H1 (cell line): Measurements from ENCODE around the gene SHISA9. TPM values are rescaled to one million over a fixed set of nuclear protein-coding genes. Genes with fewer than 3 reads are reported as not detected.

Source experiments
- CTCF ChIA-PET: fragments of 300-600 bp; sonication (Branson Sonifier 250); formaldehyde crosslinking; loops from one replicate; lab custom pipeline; 2021; ENCODE audit not compliant: partially characterized antibody; lab: Charles Lee
- POLR2A ChIA-PET: fragments of 300-600 bp; sonication (Branson Sonifier 250); formaldehyde crosslinking; loops from one replicate; lab custom pipeline; 2021; ENCODE audit warnings: inconsistent platforms; ENCODE audit not compliant: partially characterized antibody; lab: Charles Lee
- DNase-seq, 2 experiments: peaks; one replicate each; pipeline versions ENCODE4 v3.0.0 to v3.0.0-alpha.2; 2010 to 2022; ENCODE audit warnings: low spot score in 2 of 2, low read depth in 1 of 2, mixed read lengths in 1 of 2
- FAIRE-seq: peaks from 2 replicates; lab custom pipeline; 2011; peaks lifted over from hg19 to GRCh38; lab: Jason Lieb, UNC
- H2AFZ ChIP-seq: 2 replicates; pipeline ENCODE4 v1.8.1; 2012; ENCODE audit warnings: low read length, inconsistent platforms
- H2AK5ac ChIP-seq: 2 replicates; pipeline ENCODE4 v1.6.1; 2013; ENCODE audit warnings: low read depth, low read length
- H2BK120ac ChIP-seq: replicated peaks from 2 replicates; pipeline ENCODE3; 2013; ENCODE audit warnings: low read depth, low read length, inconsistent platforms
- H2BK12ac ChIP-seq: 2 replicates; pipeline ENCODE4 v1.6.1; 2013; ENCODE audit warnings: low read depth, low read length
- H2BK15ac ChIP-seq: 2 replicates; pipeline ENCODE4 v1.6.1; 2013; ENCODE audit warnings: low read length
- H2BK20ac ChIP-seq: 2 replicates; pipeline ENCODE4 v1.6.1; 2013; ENCODE audit warnings: low read length
- H2BK5ac ChIP-seq: 2 replicates; pipeline ENCODE4 v1.6.1; 2013; ENCODE audit warnings: low read depth, low read length
- H3K14ac ChIP-seq: 2 replicates; pipeline ENCODE4 v1.6.1; 2013; ENCODE audit warnings: inconsistent platforms; ENCODE audit not compliant: insufficient read length
- H3K18ac ChIP-seq: 2 replicates; pipeline ENCODE4 v1.6.1; 2013; ENCODE audit warnings: low read length; ENCODE audit errors: extremely low read depth
- H3K23ac ChIP-seq: 2 replicates; pipeline ENCODE4 v1.6.1; 2013; ENCODE audit warnings: inconsistent platforms; ENCODE audit not compliant: insufficient read length
- H3K23me2 ChIP-seq: 2 replicates; pipeline ENCODE4 v1.6.1; 2013; ENCODE audit warnings: low read depth, low read length
- H3K27ac ChIP-seq: 2 replicates; pipeline ENCODE4 v1.6.1; 2011; ENCODE audit warnings: low read depth, low read length, inconsistent platforms
- H3K27me3 ChIP-seq, 4 experiments: replicated peaks in 1 of 4; 1 replicate in 1 of 4; 2 replicates in 3 of 4; pipeline versions ENCODE4 v1.6.1 to v1.8.1; 2011 to 2013; ENCODE audit warnings: low read length in 3 of 4, mild to moderate bottlenecking in 3 of 4, inconsistent platforms in 2 of 4, mixed read lengths in 2 of 4, moderate library complexity in 1 of 4; ENCODE audit not compliant: control insufficient read depth in 3 of 4, insufficient read depth in 3 of 4; ENCODE audit errors: extremely low read depth in 1 of 4
- H3K36me3 ChIP-seq, 4 experiments: 2 replicates each; pipeline versions ENCODE4 v1.6.1 to v1.8.1; 2011 to 2013; ENCODE audit warnings: mild to moderate bottlenecking in 4 of 4, low read length in 3 of 4, moderate library complexity in 2 of 4, control low read depth in 1 of 4, inconsistent platforms in 1 of 4; ENCODE audit not compliant: insufficient read depth in 4 of 4, control insufficient read depth in 2 of 4
- H3K4ac ChIP-seq: replicated peaks from 2 replicates; pipeline ENCODE3; 2013; ENCODE audit warnings: low read length, low read depth, mixed read lengths, inconsistent platforms; ENCODE audit not compliant: insufficient read length
- H3K4me1 ChIP-seq, 4 experiments: replicated peaks in 1 of 4; 1 replicate in 1 of 4; 2 replicates in 3 of 4; pipeline versions ENCODE4 v1.6.1 to v1.8.1; 2011 to 2013; ENCODE audit warnings: low read length in 3 of 4, inconsistent platforms in 2 of 4, mixed read lengths in 1 of 4; ENCODE audit not compliant: insufficient read depth in 4 of 4, control insufficient read depth in 3 of 4
- H3K4me2 ChIP-seq, 2 experiments: 2 replicates each; pipeline versions ENCODE4 v1.6.1 to v1.8.1; 2011 to 2013; ENCODE audit warnings: low read depth in 2 of 2, low read length in 2 of 2, control low read depth in 1 of 2, inconsistent platforms in 1 of 2, mild to moderate bottlenecking in 1 of 2; ENCODE audit not compliant: insufficient read depth in 1 of 2
- H3K4me3 ChIP-seq, 4 experiments: fragments of 200-600, 300-600 bp in 1 of 4; sonication (generic), shearing (Covaris generic), sonication (Bioruptor Twin) in 1 of 4; 2 replicates each; pipeline versions ENCODE4 v1.5.1 to v1.8.1; 2011 to 2016; ENCODE audit warnings: low read length in 4 of 4, low read depth in 3 of 4, control low read depth in 2 of 4, inconsistent platforms in 2 of 4, mild to moderate bottlenecking in 2 of 4, mixed read lengths in 1 of 4, moderate library complexity in 1 of 4; ENCODE audit not compliant: insufficient read depth in 2 of 4; ENCODE audit errors: extremely low read depth in 1 of 4
- H3K56ac ChIP-seq: replicated peaks from 2 replicates; pipeline ENCODE3; 2013; ENCODE audit warnings: low read depth, mild to moderate bottlenecking, mixed read lengths, low read length, inconsistent platforms; ENCODE audit not compliant: insufficient read length
- H3K79me1 ChIP-seq: 2 replicates; pipeline ENCODE4 v1.6.1; 2013; ENCODE audit warnings: low read depth, low read length, control low read depth
- H3K79me2 ChIP-seq, 2 experiments: 2 replicates each; pipeline versions ENCODE4 v1.6.1 to v1.8.1; 2012 to 2013; ENCODE audit warnings: low read length in 2 of 2, mild to moderate bottlenecking in 2 of 2, inconsistent platforms in 1 of 2; ENCODE audit not compliant: insufficient read depth in 2 of 2, control insufficient read depth in 1 of 2
- H3K9ac ChIP-seq, 4 experiments: replicated peaks in 1 of 4; 1 replicate in 1 of 4; 2 replicates in 3 of 4; pipeline versions ENCODE4 v1.6.1 to v1.8.1; 2011 to 2013; ENCODE audit warnings: low read depth in 3 of 4, low read length in 3 of 4, control low read depth in 2 of 4, mild to moderate bottlenecking in 2 of 4, moderate library complexity in 2 of 4, inconsistent platforms in 1 of 4; ENCODE audit errors: extremely low read depth in 1 of 4
- H3K9me3 ChIP-seq, 2 experiments: 2 replicates each; pipeline versions ENCODE4 v1.6.1 to v1.8.1; 2012 to 2013; ENCODE audit warnings: mild to moderate bottlenecking in 2 of 2, moderate library complexity in 2 of 2, control low read depth in 1 of 2, inconsistent platforms in 1 of 2, low read depth in 1 of 2, low read length in 1 of 2, mixed read lengths in 1 of 2; ENCODE audit not compliant: insufficient read depth in 2 of 2
- H4K20me1 ChIP-seq, 2 experiments: replicated peaks in 1 of 2; 2 replicates each; pipeline versions ENCODE3 to v1.8.1; 2011 to 2013; ENCODE audit warnings: inconsistent platforms in 2 of 2, low read length in 2 of 2, mild to moderate bottlenecking in 1 of 2; ENCODE audit not compliant: insufficient read depth in 2 of 2, control insufficient read depth in 1 of 2
- H4K5ac ChIP-seq: 2 replicates; pipeline ENCODE4 v1.6.1; 2013; ENCODE audit warnings: low read length, low read depth, mixed read lengths, inconsistent platforms; ENCODE audit not compliant: insufficient read length
- H4K8ac ChIP-seq: 2 replicates; pipeline ENCODE4 v1.8.0; 2013; ENCODE audit warnings: mild to moderate bottlenecking, moderate library complexity, low read length, inconsistent platforms; ENCODE audit not compliant: insufficient read depth; ENCODE audit errors: extremely low read depth
- H4K91ac ChIP-seq: replicated peaks from 2 replicates; pipeline ENCODE3; 2013; ENCODE audit warnings: low read length, mixed read lengths, inconsistent platforms; ENCODE audit not compliant: insufficient read length
- E2F6 ChIP-seq: IDR thresholded peaks from 2 replicates; pipeline ENCODE4 v1.6.1; 2012; ENCODE audit warnings: inconsistent platforms
- EZH2 ChIP-seq: fragments of 200-600 bp; sonication (generic); IDR thresholded peaks from 2 replicates; pipeline ENCODE4 v1.7.1; 2012; ENCODE audit warnings: low read depth, mild to moderate bottlenecking, moderate library complexity, low read length, inconsistent platforms; ENCODE audit not compliant: severe bottlenecking
- JUN ChIP-seq: IDR thresholded peaks from 2 replicates; pipeline ENCODE4 v1.6.1; 2011; ENCODE audit warnings: low read depth, mild to moderate bottlenecking, improper control_type of control experiment, low read length
- RXRA ChIP-seq: IDR thresholded peaks from 2 replicates; pipeline ENCODE4 v1.6.1; 2011; ENCODE audit warnings: low read depth, mild to moderate bottlenecking, low read length, moderate library complexity; ENCODE audit not compliant: insufficient read depth
- SIX5 ChIP-seq: IDR thresholded peaks from 2 replicates; pipeline ENCODE4 v1.6.1; 2011; ENCODE audit warnings: mild to moderate bottlenecking, low read depth, low read length
- USF2 ChIP-seq: IDR thresholded peaks from 2 replicates; pipeline ENCODE4 v1.6.1; 2011; ENCODE audit warnings: low read length, improper control_type of control experiment
- WGBS, 2 experiments: shearing (Covaris generic) in 1 of 2; methylation state at CpG; one replicate each; pipeline versions ENCODE4 v1.1.6 to v1.1.7; 2013 to 2015; ENCODE audit warnings: low lambda C conversion rate in 2 of 2, mixed read lengths in 2 of 2, inconsistent platforms in 1 of 2, low coverage in 1 of 2, missing lambda C conversion rate in 1 of 2; ENCODE audit not compliant: insufficient replicate concordance in 2 of 2, insufficient coverage in 1 of 2, insufficient read length in 1 of 2; ENCODE audit errors: extremely low coverage in 1 of 2, missing lambda C conversion rate in 1 of 2; 5-methylcytosine and 5-hydroxymethylcytosine counted together
- polyA plus RNA-seq, 7 experiments: library from polyadenylated mRNA; depleted of rRNA in 3 of 7; stranded (reverse) in 5 of 7; unstranded in 2 of 7; fragments of >200 nt in 5 of 7; fragments of 200-250 nt in 2 of 7; gene quantifications; 1 replicate in 5 of 7; 2 replicates in 1 of 7; 4 replicates in 1 of 7; pipeline versions ENCODE4 v1.2.1 to v1.2.3, GENCODE V29; 2011 to 2013; ENCODE audit warnings: missing spikeins in 2 of 7, mixed read lengths in 2 of 7
- total RNA-seq: library from RNA; stranded (reverse); fragmentation: NEBNext Ultra II Directional; extraction: Animal tissue kit (Norgen Biotek cat#: 25700); gene quantifications from 2 replicates; pipeline ENCODE4 v1.2.1, GENCODE V29; 2021

Gene SHISA9
- total and polyA plus RNA-seq, 2 of the 8 experiments (the other 6 are each of a cell fraction or from before 2014, with no cell fraction given): 25.6 to 39.8 TPM

- Histone ChIP-seq H3K36me3 (no peaks in the 10 kb centered on the region), H3K79me1 (peaks cover 3% of the 10 kb centered on the region), H2BK15ac (no peak overlapping the region; the same call in 1 of the 2 replicates), H3K23me2 (no peaks in the 10 kb centered on the region), H3K23ac (no peak overlapping the region), H3K56ac (no peak overlapping the region), H2BK5ac (no peak overlapping the region), H3K27ac (no peak overlapping the region), H4K20me1 (no peaks in the 10 kb centered on the region), H2BK120ac (no peak overlapping the region), H2AK5ac (no peak overlapping the region), H3K14ac (no peak overlapping the region), H4K8ac (peak overlapping the region; percentile 4; the same call in 1 of the 2 replicates), H3K4ac (no peak overlapping the region), H3K79me2 (peaks cover 3 to 69% of the 10 kb centered on the region in 2 experiments; a peak in 3 of 4 replicates), H4K5ac (no peak overlapping the region), H3K9me3 (peaks cover 0 to 3% of the 10 kb centered on the region in 2 experiments; a peak in 1 of 4 replicates), H3K18ac (no peak overlapping the region), H3K4me1 (peaks cover 0 to 12% (median 5%) of the 10 kb centered on the region in 4 experiments; a peak in 3 of 7 replicates), H2BK20ac (no peak overlapping the region), H4K91ac (no peak overlapping the region), H3K4me2 (no peak overlapping the region), H2AFZ (no peak overlapping the region), H3K27me3 (no peaks in the 10 kb centered on the region), H3K4me3 (no peak overlapping the region), H2BK12ac (no peak overlapping the region), H3K9ac (no peak overlapping the region)
- ChIA-PET CTCF (interaction anchor here (0.6 to 1.3 kb wide), 3 partner anchors 24 to 73 kb away, joined by 3 to 4 read pairs (median 3); no protein-coding TSS in a partner anchor), POLR2A (interaction anchor here (2.3 kb wide), 1 partner anchor 13 kb away, joined by 5 read pairs; no protein-coding TSS in a partner anchor)
- no peak for DNase-seq
- no peak for TF ChIP-seq EZH2
- no peak for TF ChIP-seq E2F6
- no peak for TF ChIP-seq SIX5
- no peak for TF ChIP-seq RXRA
- no peak for TF ChIP-seq USF2
- TF ChIP-seq JUN: no peak
- FAIRE-seq: no peak
- 82% methylated on average over 5 of the region's 5 CpGs; no CpG with 5 or more reads in 1 of the 2 experiments for WGBS, 2 experiments
These were observed 140.4 kb downstream of the SHISA9 start for GRCh38 chr16:13041646-13042290.
